Motor neuron (in vitro differentiated cells): Measurements from ENCODE around the gene RGL1. TPM values are rescaled to one million over a fixed set of nuclear protein-coding genes. Genes with fewer than 3 reads are reported as not detected.

ENCODE experiments used
- ATAC-seq, 8 experiments: fragments of 200-7000 bp; cut with Tn5 transposase; replicated peaks in 6 of 8; 2 replicates each; pipeline ENCODE4 v1.8.0; 2021; ENCODE audit warnings: mild to moderate bottlenecking in 8 of 8, moderate library complexity in 8 of 8
- H3K27ac ChIP-seq, 2 donors: fragments of 250-450 bp; sonication (Bioruptor Pico); 2 replicates each; pipeline ENCODE4 v1.9.0; 2021; ENCODE audit warnings: antibody characterized with exemption in 2 of 2, mild to moderate bottlenecking in 2 of 2, moderate library complexity in 1 of 2
- H3K4me1 ChIP-seq, 2 donors: fragments of 250-450 bp; sonication (Bioruptor Pico); replicated peaks in 1 of 2; 2 replicates each; pipeline ENCODE4 v1.6.1; 2021; ENCODE audit warnings: antibody characterized with exemption in 2 of 2, mild to moderate bottlenecking in 2 of 2, moderate library complexity in 1 of 2
- H3K4me3 ChIP-seq, 5 donors: fragments of 250-450 bp; sonication (Bioruptor Pico); 2 replicates each; pipeline ENCODE4 v1.9.0; 2021; ENCODE audit warnings: antibody characterized with exemption in 5 of 5, mild to moderate bottlenecking in 5 of 5, moderate library complexity in 4 of 5
- WGBS, 10 experiments: fragments of 450-650 bp; shearing (Covaris generic); methylation state at CpG; one replicate each; pipeline ENCODE4 v1.0.0; 2022; 5-methylcytosine and 5-hydroxymethylcytosine counted together
- in situ Hi-C, 9 experiments: fragments of 400-800 bp; cut with MboI; loops; one replicate each; pipeline ENCODE4 v1.15.0; 2021; ENCODE audit warnings: low sequenced_read_pairs in 9 of 9, low pct_unique_long_range_greater_than_20kb in 2 of 9; ENCODE audit not compliant: unreplicated experiment in 9 of 9
- total RNA-seq, 8 experiments: library from RNA; unstranded; fragments of 300-600 nt; gene quantifications; 2 replicates each; pipeline versions ENCODE4 v1.2.3 to v1.2.4, GENCODE V29; 2022

Gene RGL1
- total RNA-seq, 8 experiments from 2014 or later = 8.4 to 92.5 (median 18.0) TPM

GRCh38 chr1:183970516-183971300 is 165.8 kb downstream of the RGL1 start:
- Histone ChIP-seq H3K4me1 (peaks cover 0 to 11% of the 10 kb centered on the region in 2 donors), H3K27ac (no peak overlapping the region), H3K4me3 (no peak overlapping the region)
- in situ Hi-C loops = no loop called here
- ATAC-seq = peak in 1 of 8 experiments; percentile 37
- 0 to 100% (median 69%) methylated on average over 1 to 4 of the region's 4 CpGs for WGBS, 10 experiments

- H3K27ac ChIP-seq = no peak overlapping the region
- H3K4me1 ChIP-seq = no peaks in the 10 kb centered on the region
- WGBS, 10 experiments = 80 to 100% (median 100%) methylated on average over 1 to 3 of the region's 3 CpGs; no CpG with 5 or more reads in 2 of the 10 experiments
- in situ Hi-C loops = no loop called here
- no peak overlapping the region for H3K4me3 ChIP-seq
- no peak for ATAC-seq
These were observed 170.7 kb downstream of the RGL1 start for GRCh38 chr1:183975651-183976050.

GRCh38 chr1:183977717-183978116 is 172.8 kb downstream of the RGL1 start:
- no peak for ATAC-seq
- in situ Hi-C loops = no loop called here
- WGBS, 10 experiments = 50 to 100% (median 86%) methylated on average over 1 to 2 of the region's 2 CpGs
- H3K4me3 ChIP-seq = no peak overlapping the region
- no peak overlapping the region for H3K27ac ChIP-seq
- H3K4me1 ChIP-seq = peaks cover 0 to 1% of the 10 kb centered on the region in 2 donors

Other genes starting within 250 kb of the RGL1 start
- gene NCF2, start 214.7 kb upstream of the RGL1 start, total RNA-seq = 10 to 100 TPM in 1 of 8 experiments, 1 to 10 TPM in 3, under 1 TPM in 4; 0.27 to 24.8 (median 0.77) TPM
- 100 to 1,000 TPM; 119 to 670 (median 172) TPM for gene ARPC5, start 169.3 kb upstream of the RGL1 start, total RNA-seq
- gene APOBEC4, start 151.8 kb upstream of the RGL1 start, total RNA-seq = 1 to 10 TPM in 6 of 8 experiments, under 1 TPM in 2; 0.42 to 7.2 (median 1.4) TPM
- 10 to 100 TPM in 5 of 8 experiments, 1 to 10 TPM in 2, under 1 TPM in 1; 0.61 to 22.2 (median 16.1) TPM for gene COLGALT2, start 232.6 kb downstream of the RGL1 start, total RNA-seq
- 10 to 100 TPM; 23.2 to 63.6 (median 48.8) TPM for gene TSEN15, start 246.6 kb downstream of the RGL1 start, total RNA-seq